Gastroesophageal sphincter (tissue), 4 donors: ENCODE measurements around the gene PLEKHG2. TPM values are rescaled to one million over a fixed set of nuclear protein-coding genes. Genes with fewer than 3 reads are reported as not detected.

Source experiments
- ATAC-seq: fragments of 150-250 bp; one replicate; pipeline ENCODE4 v1.9.1; 2016; ENCODE audit warnings: mild to moderate bottlenecking, moderate library complexity
- H3K27ac ChIP-seq, 4 donors: fragments of 200-600 bp; sonication (generic) in 3 of 4; 1 replicate in 3 of 4; 2 replicates in 1 of 4; pipeline ENCODE4 v1.5.1; 2016 to 2019
- H3K27me3 ChIP-seq: fragments of 200-600 bp; sonication (generic); one replicate; pipeline ENCODE4 v1.5.1; 2019
- H3K36me3 ChIP-seq, 2 donors: fragments of 200-600 bp; sonication (generic); one replicate each; pipeline ENCODE4 v1.5.1; 2019; ENCODE audit warnings: control low read depth in 1 of 2
- H3K4me1 ChIP-seq, 3 donors: fragments of 200-600 bp; sonication (generic); 1 replicate in 2 of 3; 2 replicates in 1 of 3; pipeline ENCODE4 v1.5.1; 2016 to 2019; ENCODE audit warnings: control low read depth in 2 of 3
- H3K4me3 ChIP-seq, 2 donors: fragments of 200-600 bp; sonication (generic); one replicate each; pipeline ENCODE4 v1.5.1; 2019; ENCODE audit warnings: mild to moderate bottlenecking in 1 of 2, moderate library complexity in 1 of 2
- H3K9me3 ChIP-seq, 3 donors: fragments of 200-600 bp; sonication (generic); one replicate each; pipeline ENCODE4 v1.5.1; 2017 to 2019; ENCODE audit warnings: control low read depth in 2 of 3
- CTCF ChIP-seq, 4 experiments: fragments of 200-600 bp in 2 of 4; fragments of 450-650 bp in 2 of 4; sonication (generic) in 1 of 4; IDR thresholded peaks; one replicate each; pipeline ENCODE4 v1.5.1; 2017 to 2019; ENCODE audit warnings: antibody characterized with exemption in 4 of 4, mild to moderate bottlenecking in 2 of 4, moderate library complexity in 2 of 4
- EP300 ChIP-seq: sonication (generic); formaldehyde crosslinking; IDR thresholded peaks from one replicate; pipeline ENCODE4 v1.6.1; 2017; ENCODE audit warnings: antibody characterized with exemption, mild to moderate bottlenecking
- POLR2A ChIP-seq, 2 donors: fragments of 450-650 bp; IDR thresholded peaks; one replicate each; pipeline ENCODE4 v1.6.1; 2017; ENCODE audit warnings: antibody characterized with exemption in 2 of 2, mild to moderate bottlenecking in 2 of 2, moderate library complexity in 1 of 2
- POLR2AphosphoS5 ChIP-seq: sonication (generic); formaldehyde crosslinking; IDR thresholded peaks from one replicate; pipeline ENCODE4 v1.6.1; 2017; ENCODE audit warnings: antibody characterized with exemption
- whole genome bisulfite sequencing, 2 donors: methylation state at CpG; one replicate each; pipeline ENCODE4 v1.1.5; 2018; ENCODE audit warnings: low coverage in 1 of 2; 5-methylcytosine and 5-hydroxymethylcytosine counted together
- total RNA-seq, 4 donors: library from RNA; depleted of rRNA; stranded (reverse); fragments of >200 nt; gene quantifications; one replicate each; pipeline ENCODE4 v1.1.0, GENCODE V29; 2016

PLEKHG2 gene
- total RNA-seq, 4 donors from 2014 or later = 19.5 to 35.3 (median 23.4) TPM

- TF ChIP-seq POLR2AphosphoS5 (no peak), CTCF (IDR thresholded peaks at IDR 0.05) (no peak), EP300 (no peak), POLR2A (IDR thresholded peaks at IDR 0.05) (no peak)
- Histone ChIP-seq H3K27ac (no peak overlapping the region), H3K4me1 (peaks cover 0 to 39% (median 18%) of the 10 kb centered on the region in 3 donors), H3K27me3 (no peaks in the 10 kb centered on the region), H3K9me3 (no peaks in the 10 kb centered on the region), H3K4me3 (no peak overlapping the region), H3K36me3 (peaks cover 0 to 80% of the 10 kb centered on the region in 2 donors)
- WGBS, 2 donors = 88% methylated on average over 4 of the region's 9 CpGs; no CpG with 5 or more reads in 1 of the 2 donors
- ATAC-seq = no peak
Measured at GRCh38 chr19:39419003-39419402, 6.5 kb downstream of the PLEKHG2 start.

- H3K9me3 ChIP-seq = no peaks in the 10 kb centered on the region
- TF ChIP-seq EP300 (no peak), POLR2AphosphoS5 (no peak), POLR2A (IDR thresholded peaks at IDR 0.05) (no peak), CTCF (IDR thresholded peaks at IDR 0.05) (no peak)
- 80% methylated on average over 1 of the region's 15 CpGs; no CpG with 5 or more reads in 1 of the 2 donors for WGBS, 2 donors
- peaks cover 0 to 91% of the 10 kb centered on the region in 2 donors for H3K36me3 ChIP-seq
- no peaks in the 10 kb centered on the region for H3K27me3 ChIP-seq
- H3K27ac ChIP-seq = no peak overlapping the region
- ATAC-seq = no peak
- H3K4me1 ChIP-seq = peaks cover 0 to 21% (median under 1%) of the 10 kb centered on the region in 3 donors
- no peak overlapping the region for H3K4me3 ChIP-seq
Measured at GRCh38 chr19:39420769-39421168, 8.3 kb downstream of the PLEKHG2 start.

GRCh38 chr19:39422020-39422419, 9.6 kb downstream of the PLEKHG2 start:
- H3K36me3 ChIP-seq = peaks cover 0 to 81% of the 10 kb centered on the region in 2 donors
- H3K27me3 ChIP-seq = no peaks in the 10 kb centered on the region
- no peak for ATAC-seq
- H3K4me1 ChIP-seq = peaks cover 0 to 9% (median 0%) of the 10 kb centered on the region in 3 donors
- WGBS, 2 donors = 63% methylated on average over 1 of the region's 5 CpGs; no CpG with 5 or more reads in 1 of the 2 donors
- no peak overlapping the region for H3K27ac ChIP-seq
- H3K4me3 ChIP-seq = no peak overlapping the region
- H3K9me3 ChIP-seq = no peaks in the 10 kb centered on the region
- no peak for TF ChIP-seq CTCF (IDR thresholded peaks at IDR 0.05)
- TF ChIP-seq EP300 = no peak

GRCh38 chr19:39423258-39424086, 11.0 kb downstream of the PLEKHG2 start:
- Histone ChIP-seq H3K27me3 (no peaks in the 10 kb centered on the region), H3K36me3 (peaks cover 0 to 66% of the 10 kb centered on the region in 2 donors), H3K4me1 (peaks cover 0 to 13% (median 9%) of the 10 kb centered on the region in 3 donors), H3K9me3 (no peaks in the 10 kb centered on the region), H3K27ac (no peak overlapping the region), H3K4me3 (no peak overlapping the region)
- WGBS, 2 donors = 63% methylated on average over 6 of the region's 35 CpGs; no CpG with 5 or more reads in 1 of the 2 donors
- TF ChIP-seq EP300 (no peak), CTCF (IDR thresholded peaks at IDR 0.05) (no peak), POLR2A (IDR thresholded peaks at IDR 0.05) (no peak), POLR2AphosphoS5 (no peak)
- no peak for ATAC-seq

GRCh38 chr19:39424934-39425333, 12.5 kb downstream of the PLEKHG2 start:
- Histone ChIP-seq H3K9me3 (no peaks in the 10 kb centered on the region), H3K4me1 (peaks cover 4 to 27% (median 20%) of the 10 kb centered on the region in 3 donors), H3K27ac (no peak overlapping the region), H3K36me3 (peaks cover 0 to 52% of the 10 kb centered on the region in 2 donors), H3K4me3 (no peak overlapping the region), H3K27me3 (no peaks in the 10 kb centered on the region)
- TF ChIP-seq EP300 (no peak), POLR2AphosphoS5 (no peak), POLR2A (IDR thresholded peaks at IDR 0.05) (no peak), CTCF (IDR thresholded peaks at IDR 0.05) (no peak)
- no peak for ATAC-seq
- no CpG with 5 or more reads among the region's 16 CpGs for WGBS, 2 donors
